ENCODE data around the gene GET3.

Gene GET3

GRCh38 chr19:12736995-12737834 lies at the start of gene GET3:
Gene GET3, plus strand, starts transcription at chr19:12737497. Its CDS starts 9 bp downstream, at chr19:12737506.
- no peak for TF ChIP-seq ZFX (IDR thresholded peaks at IDR 0.05)
- TF ChIP-seq, protein P1, sequence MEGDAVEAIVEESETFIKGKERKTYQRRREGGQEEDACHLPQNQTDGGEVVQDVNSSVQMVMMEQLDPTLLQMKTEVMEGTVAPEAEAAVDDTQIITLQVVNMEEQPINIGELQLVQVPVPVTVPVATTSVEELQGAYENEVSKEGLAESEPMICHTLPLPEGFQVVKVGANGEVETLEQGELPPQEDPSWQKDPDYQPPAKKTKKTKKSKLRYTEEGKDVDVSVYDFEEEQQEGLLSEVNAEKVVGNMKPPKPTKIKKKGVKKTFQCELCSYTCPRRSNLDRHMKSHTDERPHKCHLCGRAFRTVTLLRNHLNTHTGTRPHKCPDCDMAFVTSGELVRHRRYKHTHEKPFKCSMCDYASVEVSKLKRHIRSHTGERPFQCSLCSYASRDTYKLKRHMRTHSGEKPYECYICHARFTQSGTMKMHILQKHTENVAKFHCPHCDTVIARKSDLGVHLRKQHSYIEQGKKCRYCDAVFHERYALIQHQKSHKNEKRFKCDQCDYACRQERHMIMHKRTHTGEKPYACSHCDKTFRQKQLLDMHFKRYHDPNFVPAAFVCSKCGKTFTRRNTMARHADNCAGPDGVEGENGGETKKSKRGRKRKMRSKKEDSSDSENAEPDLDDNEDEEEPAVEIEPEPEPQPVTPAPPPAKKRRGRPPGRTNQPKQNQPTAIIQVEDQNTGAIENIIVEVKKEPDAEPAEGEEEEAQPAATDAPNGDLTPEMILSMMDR (conservative IDR thresholded peaks at IDR 0.05): no peak
- H3K27ac ChIP-seq: peak within 1 kb of the TSS; percentile 79

GRCh38 chr19:12689012-12689411 lies 48.3 kb upstream of the GET3 start:
- H3K27ac ChIP-seq: no peak overlapping the region
- TF ChIP-seq, protein P1 (conservative IDR thresholded peaks at IDR 0.05): no peak
- TF ChIP-seq ZFX (IDR thresholded peaks at IDR 0.05): no peak

DNA sequence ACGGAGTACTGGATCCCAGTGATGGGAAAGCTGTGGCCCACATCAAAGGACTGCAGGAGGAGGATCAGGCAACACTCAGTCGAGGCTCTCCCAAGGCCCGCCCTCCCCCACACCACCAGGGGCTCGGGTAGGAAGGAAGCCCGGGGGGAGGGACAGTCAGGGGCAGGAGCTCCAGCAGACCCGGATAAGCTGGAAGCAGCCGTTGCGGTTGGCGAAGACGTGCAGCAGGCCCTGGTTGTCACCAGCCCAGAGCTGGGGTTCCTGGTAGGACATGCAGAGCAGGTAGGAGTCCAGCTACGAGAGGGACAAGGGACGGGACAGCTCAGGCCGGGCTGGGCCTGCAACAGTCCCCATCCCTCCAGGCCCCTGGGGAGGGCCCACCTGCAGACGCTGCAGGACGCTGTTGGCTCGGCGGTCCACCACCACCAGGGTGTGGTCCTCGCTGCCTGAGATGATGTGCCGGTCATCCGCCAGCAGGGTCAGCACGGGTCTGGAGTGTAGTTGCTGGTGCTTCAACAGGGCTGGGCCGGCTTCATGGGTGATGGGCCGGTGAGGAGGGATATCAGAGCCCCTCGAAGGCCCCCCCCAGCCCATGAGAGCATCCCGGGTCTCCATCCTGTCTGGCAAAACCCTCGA lies 47.6 kb upstream of the GET3 start:
- no peak overlapping the region for H3K27ac ChIP-seq
- TF ChIP-seq ZFX (IDR thresholded peaks at IDR 0.05): no peak
- TF ChIP-seq, protein P1 (conservative IDR thresholded peaks at IDR 0.05): no peak

GRCh38 chr19:12692960-12693359 lies 44.3 kb upstream of the GET3 start:
- TF ChIP-seq ZFX (IDR thresholded peaks at IDR 0.05): no peak
- TF ChIP-seq, protein P1 (conservative IDR thresholded peaks at IDR 0.05): no peak

DNA sequence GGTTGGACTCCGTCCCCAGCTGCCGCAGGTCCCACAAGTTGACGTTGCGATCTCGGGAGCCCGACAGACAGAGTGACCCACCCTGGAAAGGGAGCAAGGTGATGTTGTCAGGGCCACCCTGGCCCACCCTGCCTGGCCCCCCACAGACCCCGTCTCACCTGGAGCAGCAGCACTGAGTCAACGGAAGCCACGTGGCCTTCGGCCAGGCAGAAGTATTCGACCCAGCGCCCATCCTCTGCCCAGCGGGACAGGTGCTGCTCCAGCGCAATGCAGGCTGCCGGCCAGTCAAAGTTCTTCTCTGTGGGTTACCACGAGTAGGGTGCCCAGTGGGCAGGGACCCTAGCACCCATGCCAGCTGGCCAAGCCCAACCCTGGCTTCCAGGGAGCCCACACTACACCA lies 42.7 kb upstream of the GET3 start:
- no peak for TF ChIP-seq ZFX (IDR thresholded peaks at IDR 0.05)
- TF ChIP-seq, protein P1 (conservative IDR thresholded peaks at IDR 0.05): no peak
- no peak overlapping the region for H3K27ac ChIP-seq

More at GRCh38 chr19:12692960-12693359, 44.3 kb upstream of the GET3 start:
- H3K27ac ChIP-seq: no peak overlapping the region

GRCh38 chr19:12695096-12695495 lies 42.2 kb upstream of the GET3 start:
- no peak overlapping the region for H3K27ac ChIP-seq
- no peak for TF ChIP-seq ZFX (IDR thresholded peaks at IDR 0.05)
- TF ChIP-seq, protein P1 (conservative IDR thresholded peaks at IDR 0.05): no peak

GRCh38 chr19:12695514-12695913 lies 41.8 kb upstream of the GET3 start:
- peak overlapping the region; percentile 59 for H3K27ac ChIP-seq
- TF ChIP-seq, protein P1 (conservative IDR thresholded peaks at IDR 0.05): no peak
- TF ChIP-seq ZFX (IDR thresholded peaks at IDR 0.05): no peak

Measured in C4-2B (cell line).